HUDEP-2 (cell line): Measurements from ENCODE around the gene BLID.

Experiments
- DNase-seq, 76 experiments: peaks; one replicate each; lab custom pipeline; 2025; ENCODE audit not compliant: unreplicated experiment in 76 of 76; lab: John Stamatoyannopoulos, UW

BLID gene

DNA sequence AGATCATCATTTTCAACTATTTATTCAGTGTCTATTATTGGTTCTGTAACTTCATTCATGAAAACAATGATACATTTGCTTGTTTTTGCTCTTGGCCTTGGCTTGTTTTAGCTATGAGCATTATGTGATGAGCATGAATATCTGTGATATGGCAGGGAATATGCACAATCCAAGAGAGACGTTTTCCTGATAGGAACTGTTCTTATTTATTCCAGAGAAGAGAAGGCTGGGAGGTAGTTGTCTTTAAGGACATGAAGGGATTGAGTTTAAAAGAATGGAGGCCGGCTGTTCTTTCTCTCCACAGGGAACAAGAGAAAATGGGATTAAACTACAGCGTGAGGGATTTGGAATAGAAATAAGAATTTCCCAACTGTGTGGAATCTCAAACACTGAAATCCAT lies 30.3 kb downstream of the BLID start:
- DNase-seq = no peak

DNA sequence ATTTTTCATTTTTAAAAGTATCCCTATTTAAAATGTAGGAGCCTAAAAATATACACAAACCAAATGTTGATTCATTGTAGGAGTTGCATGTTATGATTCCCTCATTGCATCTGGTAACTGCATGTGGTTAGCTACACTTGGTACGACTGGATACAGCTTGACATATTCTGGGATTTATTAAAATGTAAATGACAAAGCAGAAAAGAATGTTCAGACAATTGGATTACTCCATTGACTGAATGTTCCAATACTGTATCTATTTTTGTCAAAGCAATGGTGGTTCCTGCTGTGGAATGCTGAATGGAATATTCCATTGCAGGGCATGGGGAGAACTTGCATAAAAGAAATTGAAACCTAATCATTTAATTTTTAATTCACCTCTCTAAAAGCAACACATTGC lies 30.8 kb downstream of the BLID start:
- no peak for DNase-seq

DNA sequence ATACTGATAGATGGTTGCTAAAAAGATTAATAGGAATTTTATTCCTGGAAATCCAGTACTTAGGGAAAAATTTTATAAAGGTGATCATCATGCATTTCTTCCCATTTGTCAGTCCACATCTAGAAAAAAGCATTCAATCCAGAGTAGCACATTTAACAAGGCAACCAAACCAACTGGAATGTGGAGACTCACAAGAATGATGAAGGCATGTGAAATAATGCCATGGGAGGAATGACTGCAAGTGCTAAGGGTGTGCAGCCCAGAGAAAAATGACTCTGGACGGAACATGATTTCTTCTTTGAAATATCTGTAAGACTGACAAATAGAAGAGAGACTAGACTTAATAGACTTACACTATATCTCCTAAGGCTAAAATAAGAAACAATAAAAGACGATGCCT lies 33.8 kb downstream of the BLID start:
- no peak for DNase-seq

DNA sequence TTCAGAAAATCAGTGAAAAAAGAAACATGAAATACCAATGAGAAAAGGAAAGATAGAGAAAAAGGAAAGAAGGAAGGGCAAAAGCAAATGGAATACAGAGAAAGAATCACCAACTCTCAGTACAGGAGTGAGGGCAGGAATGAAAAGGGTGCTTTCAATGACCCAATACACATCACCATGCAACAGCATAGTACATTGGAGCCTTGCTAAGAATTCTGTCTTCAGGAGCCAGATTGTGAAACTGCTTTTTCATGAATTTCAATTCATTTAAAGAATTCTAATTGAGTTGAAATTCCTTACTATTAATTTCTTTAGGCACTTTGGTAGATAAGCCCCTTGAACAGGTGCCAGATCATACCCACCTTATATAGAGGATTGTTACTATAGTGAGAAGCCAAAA lies 34.9 kb downstream of the BLID start:
- DNase-seq = no peak

DNA sequence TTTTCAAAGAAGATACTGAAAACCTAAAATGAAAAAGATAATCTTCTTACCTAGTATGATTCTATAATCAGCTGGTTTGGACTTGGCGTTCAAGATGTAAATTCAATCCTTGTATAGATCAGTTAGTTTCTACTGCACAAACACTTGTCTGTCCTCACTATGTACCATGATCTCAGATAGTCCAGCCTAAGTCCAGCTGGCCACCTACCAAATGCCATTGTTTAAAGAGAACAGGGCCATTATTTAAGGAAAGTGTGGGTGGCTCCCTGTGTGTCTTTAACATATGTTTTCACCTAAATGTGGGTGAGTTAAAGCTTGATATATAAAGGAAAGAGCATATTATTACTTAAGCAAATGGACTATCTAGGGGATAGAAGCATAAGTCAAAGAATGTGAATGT lies 38.6 kb downstream of the BLID start:
- no peak for DNase-seq

DNA sequence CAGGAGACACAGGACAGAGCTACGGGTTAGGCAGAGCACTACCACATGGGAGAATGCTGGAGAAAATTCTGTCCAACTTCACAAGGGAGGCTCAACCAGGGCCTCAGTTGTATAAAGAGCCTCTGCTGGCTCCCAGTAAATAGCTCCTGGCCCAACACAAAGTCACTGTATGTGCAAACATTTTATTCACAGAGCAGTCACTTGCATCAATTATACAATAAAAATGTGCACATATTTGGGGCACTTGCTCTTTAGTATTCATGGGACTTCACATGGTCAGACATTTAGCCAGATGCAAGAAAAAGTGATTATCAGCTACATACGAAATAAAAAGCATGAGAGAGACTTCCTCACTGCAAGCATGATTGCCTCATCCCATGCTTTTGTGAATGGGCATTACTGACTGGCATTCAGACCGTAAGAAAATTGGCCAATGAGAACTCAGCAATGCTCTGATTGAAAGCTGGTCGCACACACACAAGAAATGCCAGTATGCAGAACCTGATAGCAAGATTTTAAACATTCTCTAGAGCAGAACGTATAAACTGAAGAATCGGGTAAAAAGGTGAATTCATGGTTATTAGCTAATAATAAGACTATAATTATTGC lies 39.4 kb downstream of the BLID start:
- no peak for DNase-seq

DNA sequence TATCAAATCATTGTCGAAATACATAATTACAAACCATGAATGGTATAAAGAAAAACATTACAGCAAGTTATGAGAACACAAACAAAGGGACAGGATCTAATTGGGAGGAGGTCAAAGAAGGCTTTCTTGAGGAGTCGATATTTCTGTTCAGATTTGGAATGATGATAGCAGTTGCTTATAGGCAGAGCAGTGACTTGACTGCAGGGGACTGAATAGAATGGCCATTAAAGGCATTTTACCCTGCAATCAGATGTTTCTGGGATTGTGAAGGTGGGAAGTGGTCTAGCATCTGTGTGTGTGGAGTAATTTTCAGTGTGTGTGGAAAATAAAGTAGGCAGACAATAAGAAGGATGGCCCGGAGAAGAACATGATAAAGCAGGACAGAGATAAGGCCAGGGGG lies 41.0 kb downstream of the BLID start:
- DNase-seq = no peak

DNA sequence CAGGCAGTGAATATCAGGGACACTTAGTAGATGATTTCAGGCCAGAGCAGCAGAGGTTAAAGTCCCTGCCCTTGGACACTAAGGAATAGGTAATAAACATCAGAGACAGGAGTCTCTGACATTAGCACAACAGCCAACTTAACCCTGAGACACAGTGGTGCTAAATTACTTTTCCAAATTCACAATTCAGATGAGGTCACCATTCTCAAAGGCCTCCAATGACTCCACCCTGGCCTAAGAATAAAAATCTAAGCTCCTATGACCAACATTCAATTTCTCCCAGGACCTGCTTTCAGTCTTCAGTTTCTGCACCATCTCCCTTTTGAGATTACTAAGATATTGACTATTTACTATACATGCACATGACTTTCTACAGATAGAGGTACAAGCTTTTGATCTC lies 42.0 kb downstream of the BLID start:
- DNase-seq = no peak

DNA sequence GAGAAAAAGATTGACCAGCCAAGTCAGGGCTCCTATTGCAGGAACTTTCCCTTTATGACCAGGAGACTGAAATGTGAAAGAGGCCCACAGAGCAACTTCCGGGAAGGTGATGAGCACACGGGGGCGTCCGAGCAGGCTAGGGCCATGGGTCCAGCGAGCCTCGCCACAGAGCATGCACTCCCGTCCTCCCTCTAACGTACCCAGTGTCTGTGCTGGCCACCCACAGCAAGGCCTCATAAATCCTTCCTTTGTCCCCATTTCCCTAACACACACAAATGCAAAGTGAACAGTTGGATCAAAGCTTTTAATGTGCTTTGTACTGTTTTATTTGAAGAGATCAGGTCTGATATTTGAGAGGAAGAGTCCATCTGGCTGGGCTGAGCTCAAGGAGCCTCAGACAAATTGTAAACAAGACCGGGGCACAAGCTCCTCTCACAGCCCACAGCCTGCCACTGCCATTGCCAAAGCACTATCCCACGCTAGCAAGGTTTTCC lies 44.3 kb downstream of the BLID start:
- no peak for DNase-seq

DNA sequence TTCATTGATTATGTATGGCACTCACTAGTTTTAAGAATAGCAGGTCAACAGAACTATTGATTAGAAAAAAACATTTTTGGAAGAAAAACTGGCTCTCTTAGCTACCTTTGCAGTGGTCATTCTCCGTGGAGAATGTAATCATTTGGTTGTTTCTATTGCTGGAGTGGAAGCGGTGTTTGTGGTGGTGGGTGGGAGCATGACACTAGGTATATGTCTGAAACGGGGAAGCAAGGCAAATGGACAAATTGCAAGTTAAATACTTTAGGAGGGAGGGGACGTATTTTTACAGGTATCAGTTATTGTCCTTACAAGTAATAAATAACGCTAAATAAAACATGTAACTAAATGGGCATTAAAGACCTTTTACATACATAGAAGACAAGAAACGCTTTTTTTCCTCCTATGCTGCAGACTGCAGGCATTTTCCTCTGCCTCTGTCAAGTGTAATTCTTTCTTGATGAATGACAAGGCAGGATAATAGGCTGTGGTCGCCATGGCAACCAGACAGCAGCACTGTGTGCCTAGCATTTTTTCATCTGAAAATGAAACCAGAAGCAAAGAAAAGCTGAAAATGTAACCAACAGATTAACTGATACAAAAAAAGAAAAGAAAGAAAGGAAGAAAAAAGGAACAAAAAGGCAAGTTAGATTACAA lies 46.2 kb downstream of the BLID start:
- DNase-seq = no peak

DNA sequence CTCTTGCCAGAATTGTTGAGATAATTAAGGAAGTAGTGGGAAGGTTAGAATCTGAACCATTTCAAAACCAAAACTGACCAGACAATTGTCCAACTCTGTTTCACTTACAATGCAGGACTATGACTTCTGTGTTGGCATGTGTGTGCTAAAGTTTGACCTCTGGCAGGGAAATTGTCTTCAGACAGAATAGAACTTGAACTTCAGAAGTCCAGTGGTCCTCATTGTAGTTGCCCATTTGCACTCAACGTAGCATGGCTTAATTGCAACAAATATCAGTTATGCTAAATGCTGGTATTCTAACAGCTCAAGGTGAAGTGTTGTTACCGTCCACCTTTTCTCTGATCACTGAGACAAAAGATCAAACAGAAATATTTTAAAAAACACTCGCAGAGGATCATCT lies 47.2 kb downstream of the BLID start:
- DNase-seq = no peak

DNA sequence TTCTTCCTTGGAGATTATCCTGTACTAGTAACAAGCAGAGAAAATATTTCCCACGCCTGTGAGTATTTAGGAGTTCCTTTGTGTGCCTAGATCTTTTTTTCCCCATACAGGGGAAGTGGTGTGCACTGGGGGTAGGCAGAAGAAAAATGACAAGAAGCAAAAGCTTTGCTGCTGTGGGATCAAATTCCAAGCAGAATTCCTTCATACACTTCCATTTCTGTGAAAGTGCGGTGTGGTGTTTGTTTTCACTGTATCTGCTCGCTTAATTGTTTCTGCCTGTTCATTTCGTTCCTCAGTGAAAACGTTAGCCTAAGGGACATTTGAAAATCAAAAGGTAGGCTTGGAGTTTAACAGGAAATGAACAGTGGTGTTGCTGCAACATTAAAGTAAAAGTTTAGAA lies 47.9 kb downstream of the BLID start:
- DNase-seq = no peak
